Activated CD4-positive, alpha-beta T cell treated with anti-CD3 and anti-CD28 coated beads for 36 hours (primary cell): ENCODE results near the gene TNNC2. TPM values are rescaled to one million over a fixed set of nuclear protein-coding genes. Genes with fewer than 3 reads are reported as not detected.

Experiments
- ATAC-seq: fragments of 200-7000 bp; cut with Tn5 transposase; one replicate; pipeline ENCODE4 v1.10.0; 2021; ENCODE audit warnings: mild to moderate bottlenecking, moderate library complexity
- CTCF ChIA-PET: fragments of 350-600 bp; sonication (Branson Sonifier 250); formaldehyde crosslinking; loops from one replicate; lab custom pipeline; 2021; ENCODE audit warnings: antibody characterized with exemption; lab: Charles Lee
- POLR2A ChIA-PET: fragments of 350-600 bp; sonication (Branson Sonifier 250); formaldehyde crosslinking; loops from one replicate; lab custom pipeline; 2021; ENCODE audit warnings: antibody characterized with exemption, inconsistent platforms; lab: Charles Lee
- DNase-seq: peaks from one replicate; pipeline ENCODE4 v3.0.0-alpha.2; 2020
- H3K27ac Mint-ChIP-seq: one replicate; pipeline ENCODE4 v1.8.0; 2021; ENCODE audit warnings: mixed read lengths
- H3K27me3 Mint-ChIP-seq: one replicate; pipeline ENCODE4 v1.8.0; 2021; ENCODE audit warnings: mixed read lengths
- H3K36me3 Mint-ChIP-seq: one replicate; pipeline ENCODE4 v1.8.0; 2021; ENCODE audit warnings: low read depth, mixed read lengths
- H3K4me1 Mint-ChIP-seq: one replicate; pipeline ENCODE4 v1.8.0; 2021; ENCODE audit warnings: mixed read lengths
- H3K4me3 Mint-ChIP-seq: one replicate; pipeline ENCODE4 v1.8.0; 2021; ENCODE audit warnings: mild to moderate bottlenecking, moderate library complexity, mixed read lengths
- H3K9me3 Mint-ChIP-seq: one replicate; pipeline ENCODE4 v1.8.0; 2021; ENCODE audit warnings: low read depth, mixed read lengths
- intact Hi-C, 2 experiments: fragments of 100-400 bp; cut with DNase I in 1 of 2; cut with micrococcal nuclease in 1 of 2; formaldehyde crosslinking; loops; one replicate each; pipeline versions ENCODE4 v1.14.2 to v1.15.1; 2022 to 2024; cut with DNase I, micrococcal nuclease
- total RNA-seq, 2 experiments: library from RNA; stranded (reverse); gene quantifications; one replicate each; pipeline ENCODE4 v1.2.3, GENCODE V29; 2021

The TNNC2 gene
- total RNA-seq, 2 experiments from 2014 or later = not detected

DNA sequence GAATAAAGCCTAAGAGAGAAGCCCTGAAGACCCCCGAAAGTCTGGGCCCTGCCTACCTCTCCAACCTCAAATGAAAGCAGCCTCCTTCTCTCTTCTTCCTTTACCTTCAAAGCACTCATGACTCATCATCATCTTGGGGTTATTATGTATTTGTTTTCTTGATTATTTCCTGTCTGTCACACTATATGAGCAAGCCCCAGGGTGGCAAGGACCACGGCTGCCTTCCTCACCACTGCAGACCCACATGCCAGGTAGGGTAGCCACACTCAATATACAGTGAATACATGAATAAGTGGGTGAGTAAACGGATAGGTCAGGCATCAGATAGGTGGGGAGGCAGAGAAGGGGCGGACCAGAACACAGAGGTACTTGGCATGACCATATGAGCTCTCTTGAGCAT is 44.2 kb downstream of the TNNC2 start:
- Mint-ChIP-seq H3K27ac (no peak overlapping the region), H3K4me3 (no peak overlapping the region)

DNA sequence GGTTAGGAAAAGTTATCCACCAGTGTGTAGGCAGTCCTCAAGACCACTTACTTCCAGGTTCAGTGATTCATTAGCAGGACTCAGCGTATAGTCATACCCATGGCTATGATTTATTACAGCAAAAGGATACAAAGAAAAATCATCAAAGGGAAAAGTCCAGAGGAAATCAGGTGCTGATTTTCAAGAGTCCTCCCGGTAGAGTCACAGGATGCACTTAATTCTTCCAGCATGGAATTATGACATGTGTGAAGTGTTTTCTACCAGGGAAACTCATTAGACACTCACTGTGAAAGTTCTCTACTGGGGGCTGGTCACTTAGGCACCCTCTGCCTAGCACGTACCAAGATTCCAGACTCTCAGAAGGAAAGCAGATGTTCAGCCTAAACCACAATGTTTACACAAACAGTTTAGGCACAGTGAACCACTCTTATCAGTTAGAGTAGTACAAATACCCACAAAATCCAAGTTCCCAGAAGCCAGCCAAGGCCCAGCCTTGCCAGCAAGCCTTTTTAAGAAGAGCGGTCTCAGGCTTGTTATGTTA is 45.7 kb downstream of the TNNC2 start:
- DNase-seq = no peak
- H3K4me3 Mint-ChIP-seq = no peak overlapping the region
- ChIA-PET CTCF (interaction anchor here (0.6 to 2.7 kb wide), 2 partner anchors 10 to 739 kb away, joined by 5 to 20 read pairs; no protein-coding TSS in a partner anchor), POLR2A (no interaction called here)
- H3K36me3 Mint-ChIP-seq = no peaks in the 10 kb centered on the region
- no peaks in the 10 kb centered on the region for H3K9me3 Mint-ChIP-seq
- intact Hi-C loops = no loop called here
- peaks cover 4% of the 10 kb centered on the region for H3K4me1 Mint-ChIP-seq
- no peak for ATAC-seq
- H3K27ac Mint-ChIP-seq = no peak overlapping the region
- H3K27me3 Mint-ChIP-seq = peaks cover 2% of the 10 kb centered on the region

More for the DNA sequence above, 44.2 kb downstream of the TNNC2 start:
- intact Hi-C loops = no loop called here
- Mint-ChIP-seq H3K27me3 (no peaks in the 10 kb centered on the region), H3K9me3 (no peaks in the 10 kb centered on the region), H3K36me3 (no peaks in the 10 kb centered on the region), H3K4me1 (peaks cover 4% of the 10 kb centered on the region)
- CTCF ChIA-PET = interaction anchor here (0.6 to 1.4 kb wide), 2 partner anchors 12 to 330 kb away, joined by 3 to 5 read pairs; no protein-coding TSS in a partner anchor
- POLR2A ChIA-PET = no interaction called here
- DNase-seq (peak; percentile 17), ATAC-seq (peak; percentile 71)

GRCh38 chr20:45780159-45780558 is 47.0 kb downstream of the TNNC2 start:
- no peaks in the 10 kb centered on the region for H3K36me3 Mint-ChIP-seq
- ChIA-PET CTCF (interaction anchor here (0.6 to 2.7 kb wide), 5 partner anchors 9 to 457 kb away, joined by 3 to 20 read pairs (median 4); no protein-coding TSS in a partner anchor), POLR2A (no interaction called here)
- ATAC-seq (no peak), DNase-seq (no peak)
- H3K27ac Mint-ChIP-seq = no peak overlapping the region
- H3K9me3 Mint-ChIP-seq = no peaks in the 10 kb centered on the region
- peaks cover 4% of the 10 kb centered on the region for H3K4me1 Mint-ChIP-seq
- H3K27me3 Mint-ChIP-seq = peaks cover 5% of the 10 kb centered on the region
- no peak overlapping the region for H3K4me3 Mint-ChIP-seq
- intact Hi-C loops = no loop called here

DNA sequence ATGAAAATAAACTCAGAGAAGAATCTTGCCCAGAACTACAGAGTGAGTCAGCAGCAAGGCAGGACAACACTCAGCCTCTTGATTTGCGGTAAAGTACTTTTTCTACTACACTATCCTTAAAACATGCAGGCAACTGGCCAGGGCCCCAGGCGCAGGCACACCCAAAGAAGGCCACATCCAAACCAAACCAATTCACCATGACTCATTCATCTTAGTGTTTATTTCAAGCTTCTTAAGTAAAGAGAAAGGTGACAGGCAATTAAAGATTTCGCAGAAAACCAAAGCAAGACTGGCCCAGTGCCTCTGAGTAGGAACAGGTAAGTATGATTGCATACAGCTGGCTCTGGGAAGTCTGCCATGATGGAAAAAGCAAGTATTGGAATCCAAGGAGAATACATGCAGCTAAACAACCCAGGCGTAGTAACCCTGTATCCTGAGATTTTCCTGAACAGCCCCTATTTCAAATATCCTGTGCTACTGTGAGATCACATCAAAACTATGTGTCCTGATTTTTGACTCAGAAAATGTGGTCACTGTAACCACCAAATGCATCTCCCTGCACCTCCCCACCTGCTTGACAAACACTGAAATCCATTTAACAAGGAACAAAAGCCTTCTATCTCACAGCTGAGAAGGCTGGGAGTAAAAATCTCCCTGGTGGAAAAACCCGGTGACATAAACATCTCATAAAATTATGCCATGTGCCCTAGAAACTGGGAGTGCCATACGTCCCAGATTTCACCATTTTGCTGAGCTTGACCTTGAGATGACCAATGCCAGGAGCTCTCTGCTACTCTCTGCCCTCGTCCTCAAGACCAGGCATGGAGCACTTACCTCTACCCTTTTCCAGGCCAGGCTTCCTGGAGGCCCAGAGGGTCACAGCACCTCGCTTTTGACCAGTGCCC is 47.8 kb downstream of the TNNC2 start:
- POLR2A ChIA-PET = no interaction called here
- no peaks in the 10 kb centered on the region for H3K36me3 Mint-ChIP-seq
- ATAC-seq (peak; percentile 16), DNase-seq (peak; percentile 10)
- peaks cover 4% of the 10 kb centered on the region for H3K4me1 Mint-ChIP-seq
- intact Hi-C loops = no loop called here
- H3K4me3 Mint-ChIP-seq = no peak overlapping the region
- H3K27ac Mint-ChIP-seq = no peak overlapping the region
- H3K27me3 Mint-ChIP-seq = peaks cover 7% of the 10 kb centered on the region
- CTCF ChIA-PET = interaction anchor here (0.6 to 2.7 kb wide), 4 partner anchors 8 to 77 kb away, joined by 3 to 20 read pairs (median 5); no protein-coding TSS in a partner anchor
- H3K9me3 Mint-ChIP-seq = no peaks in the 10 kb centered on the region

- Mint-ChIP-seq H3K4me3 (no peak overlapping the region), H3K9me3 (no peaks in the 10 kb centered on the region), H3K27ac (no peak overlapping the region), H3K4me1 (no peaks in the 10 kb centered on the region), H3K36me3 (no peaks in the 10 kb centered on the region), H3K27me3 (peaks cover 11% of the 10 kb centered on the region)
- intact Hi-C loops = no loop called here
- ATAC-seq = no peak
- CTCF ChIA-PET = interaction anchor here (0.6 kb wide), 2 partner anchors 178 to 774 kb away, joined by 3 to 4 read pairs; no protein-coding TSS in a partner anchor
- POLR2A ChIA-PET = interaction anchor here (0.6 kb wide), 1 partner anchor 60 kb away, joined by 3 read pairs; no protein-coding TSS in a partner anchor
- no peak for DNase-seq
Observed at GRCh38 chr20:45776931-45777330, 50.2 kb downstream of the TNNC2 start.

- Mint-ChIP-seq H3K4me1 (peaks cover 4% of the 10 kb centered on the region), H3K4me3 (no peak overlapping the region), H3K36me3 (no peaks in the 10 kb centered on the region), H3K9me3 (no peaks in the 10 kb centered on the region), H3K27ac (no peak overlapping the region), H3K27me3 (peaks cover 14% of the 10 kb centered on the region)
- CTCF ChIA-PET = no interaction called here
- POLR2A ChIA-PET = no interaction called here
- intact Hi-C loops = no loop called here
- ATAC-seq (no peak), DNase-seq (no peak)
Observed at GRCh38 chr20:45775411-45775810, 51.7 kb downstream of the TNNC2 start.

GRCh38 chr20:45774945-45775344 is 52.2 kb downstream of the TNNC2 start:
- H3K4me3 Mint-ChIP-seq = no peak overlapping the region

More at GRCh38 chr20:45774945-45775344, 52.2 kb downstream of the TNNC2 start:
- H3K4me1 Mint-ChIP-seq = peaks cover 4% of the 10 kb centered on the region
- ChIA-PET POLR2A (interaction anchor here (0.6 kb wide), 1 partner anchor 319 kb away, joined by 3 read pairs; no protein-coding TSS in a partner anchor), CTCF (interaction anchor here (2.0 kb wide), 1 partner anchor 183 kb away, joined by 4 read pairs; no protein-coding TSS in a partner anchor)
- no peak overlapping the region for H3K27ac Mint-ChIP-seq
- no peaks in the 10 kb centered on the region for H3K9me3 Mint-ChIP-seq
- intact Hi-C loops = loop anchor here (5.0 kb wide), 2 partner anchors 413 to 458 kb away; partner anchors contain the start of gene SYS1 (in 2 of the 2)
- H3K27me3 Mint-ChIP-seq = peaks cover 14% of the 10 kb centered on the region
- ATAC-seq (no peak), DNase-seq (no peak)
- H3K36me3 Mint-ChIP-seq = no peaks in the 10 kb centered on the region

Other genes starting within 250 kb of the TNNC2 start
- gene WFDC8, start 248.0 kb downstream of the TNNC2 start, total RNA-seq = not detected
- not detected for gene WFDC10A, start 197.6 kb downstream of the TNNC2 start, total RNA-seq
- not detected for gene WFDC9, start 196.0 kb downstream of the TNNC2 start, total RNA-seq
- gene WFDC11, start 157.1 kb downstream of the TNNC2 start, total RNA-seq = not detected
- not detected for gene WFDC13, start 125.3 kb downstream of the TNNC2 start, total RNA-seq
- gene WFDC10B, start 122.3 kb downstream of the TNNC2 start, total RNA-seq = not detected
- not detected for gene SPINT4, start 105.0 kb downstream of the TNNC2 start, total RNA-seq
- not detected for gene WFDC3, start 35.4 kb downstream of the TNNC2 start, total RNA-seq
- 10 to 100 TPM; 25.0 to 25.2 TPM for gene DNTTIP1, start 35.4 kb downstream of the TNNC2 start, total RNA-seq
- gene UBE2C, start 14.7 kb downstream of the TNNC2 start, total RNA-seq = 100 to 1,000 TPM; 175 to 230 TPM
- 1 to 10 TPM; 1.2 to 1.4 TPM for gene SNX21, start 6.5 kb upstream of the TNNC2 start, total RNA-seq
- 10 to 100 TPM; 21.9 to 22.6 TPM for gene ACOT8, start 30.1 kb upstream of the TNNC2 start, total RNA-seq
- gene ZSWIM3, start 30.3 kb upstream of the TNNC2 start, total RNA-seq = 1 to 10 TPM; 4.2 to 4.8 TPM
- 10 to 100 TPM in 1 of 2 experiments, 1 to 10 TPM in 1; 9.4 to 10.7 TPM for gene ZSWIM1, start 53.9 kb upstream of the TNNC2 start, total RNA-seq
- gene SPATA25, start 60.3 kb upstream of the TNNC2 start, total RNA-seq = 1 to 10 TPM in 1 of 2 experiments, under 1 TPM in 1; 0.66 to 1.0 TPM
- gene NEURL2, start 63.9 kb upstream of the TNNC2 start, total RNA-seq = 1 to 10 TPM; 1.2 to 1.9 TPM
- gene CTSA, start 64.0 kb upstream of the TNNC2 start, total RNA-seq = 10 to 100 TPM; 36.4 to 45.6 TPM
- 1 to 10 TPM; 5.6 to 7.0 TPM for gene PLTP, start 84.8 kb upstream of the TNNC2 start, total RNA-seq
- gene PCIF1, start 107.4 kb upstream of the TNNC2 start, total RNA-seq = 10 to 100 TPM; 24.0 to 27.4 TPM
- 10 to 100 TPM; 27.4 to 28.9 TPM for gene ZNF335, start 144.9 kb upstream of the TNNC2 start, total RNA-seq
- not detected for gene MMP9, start 181.6 kb upstream of the TNNC2 start, total RNA-seq
- gene SLC12A5, start 201.9 kb upstream of the TNNC2 start, total RNA-seq = under 1 TPM; 0.49 to 0.73 TPM